Ovary (tissue), 9 donors: ENCODE measurements around the gene TMEM63C. TPM values are rescaled to one million over a fixed set of nuclear protein-coding genes. Genes with fewer than 3 reads are reported as not detected.

Experiments used
- DNase-seq, 5 donors: peaks; one replicate each; pipeline ENCODE4 v3.0.0-alpha.2; 2019 to 2020
- H3K27ac ChIP-seq, 2 donors: fragments of 200-600 bp; one replicate each; pipeline versions ENCODE4 v1.5.1 to v1.8.0; 2019 to 2022
- H3K27me3 ChIP-seq: fragments of 200-600 bp; one replicate; pipeline ENCODE4 v1.8.0; 2022
- H3K36me3 ChIP-seq: fragments of 200-600 bp; sonication (generic); one replicate; pipeline ENCODE4 v1.5.1; 2019
- H3K4me1 ChIP-seq: one replicate; pipeline ENCODE4 v1.8.1; 2013; ENCODE audit warnings: mild to moderate bottlenecking, moderate library complexity; ENCODE audit not compliant: insufficient read depth
- H3K4me3 ChIP-seq: fragments of 200-600 bp; sonication (generic); one replicate; pipeline ENCODE4 v1.5.1; 2017
- H3K9me3 ChIP-seq, 2 donors: fragments of 200-600 bp in 1 of 2; sonication (generic) in 1 of 2; one replicate each; pipeline versions ENCODE4 v1.5.1 to v1.8.1; 2013 to 2019; ENCODE audit warnings: mild to moderate bottlenecking in 1 of 2, moderate library complexity in 1 of 2
- CTCF ChIP-seq, 3 donors: fragments of 450-650 bp in 2 of 3; fragments of 200-600 bp in 1 of 3; IDR thresholded peaks; one replicate each; pipeline versions ENCODE4 v1.5.1 to v1.8.0; 2016 to 2022; ENCODE audit warnings: antibody characterized with exemption in 3 of 3, mild to moderate bottlenecking in 1 of 3
- EP300 ChIP-seq: sonication (generic); formaldehyde crosslinking; IDR thresholded peaks from one replicate; pipeline ENCODE4 v1.6.1; 2017; ENCODE audit warnings: antibody characterized with exemption
- POLR2A ChIP-seq: fragments of 450-650 bp; IDR thresholded peaks from one replicate; pipeline ENCODE4 v1.6.1; 2017; ENCODE audit warnings: antibody characterized with exemption, mild to moderate bottlenecking, moderate library complexity
- WGBS, 3 donors: extraction: QIAGEN DNeasy Blood & Tissue Kit in 1 of 3; methylation state at CpG; one replicate each; pipeline versions ENCODE4 v1.1.5 to v1.1.7; 2013 to 2017; 5-methylcytosine and 5-hydroxymethylcytosine counted together
- intact Hi-C, 4 donors: fragments of 100-400 bp; cut with DNase I; formaldehyde crosslinking; loops; one replicate each; pipeline versions ENCODE4 v1.11.0 to v1.15.1; 2022 to 2023
- polyA plus RNA-seq, 2 donors: library from polyadenylated mRNA; stranded (reverse); fragments of 200-250 nt in 1 of 2; fragments of 350-450 nt in 1 of 2; fragmentation: Illumina TruSeq in 1 of 2; extraction: RNeasy Lipid Tissue Mini Kit (QIAGEN cat#74804) in 1 of 2; gene quantifications; one replicate each; pipeline ENCODE4 v1.2.3, GENCODE V29; 2013 to 2014
- total RNA-seq, 7 donors: library from RNA; depleted of rRNA in 2 of 7; stranded (reverse); fragments of >200 nt in 2 of 7; fragmentation: NEBNext Ultra II Directional in 3 of 7; extraction: Animal tissue kit (Norgen Biotek cat#: 25700) in 3 of 7; gene quantifications; one replicate each; pipeline versions ENCODE4 v1.1.0 to v1.2.4, GENCODE V29; 2016 to 2023
- donor health status: DM: no; HTN: no; CAD: no; lungs with moderate emphysema.
- donor health status: DM: no; HTN: no; CAD: no.
- donor health status: Bipolar disorder and iron deficiency.
- donor health status: DM: yes; HTN: yes; CAD: no.
- donor health status: DM: no; HTN: no; CAD: no.
- donor health status: DM: yes; HTN: yes; CAD: no.

TMEM63C gene
- total and polyA plus RNA-seq, 9 donors = 0.16 to 1.7 (median 0.25) TPM; not detected in 1

DNA sequence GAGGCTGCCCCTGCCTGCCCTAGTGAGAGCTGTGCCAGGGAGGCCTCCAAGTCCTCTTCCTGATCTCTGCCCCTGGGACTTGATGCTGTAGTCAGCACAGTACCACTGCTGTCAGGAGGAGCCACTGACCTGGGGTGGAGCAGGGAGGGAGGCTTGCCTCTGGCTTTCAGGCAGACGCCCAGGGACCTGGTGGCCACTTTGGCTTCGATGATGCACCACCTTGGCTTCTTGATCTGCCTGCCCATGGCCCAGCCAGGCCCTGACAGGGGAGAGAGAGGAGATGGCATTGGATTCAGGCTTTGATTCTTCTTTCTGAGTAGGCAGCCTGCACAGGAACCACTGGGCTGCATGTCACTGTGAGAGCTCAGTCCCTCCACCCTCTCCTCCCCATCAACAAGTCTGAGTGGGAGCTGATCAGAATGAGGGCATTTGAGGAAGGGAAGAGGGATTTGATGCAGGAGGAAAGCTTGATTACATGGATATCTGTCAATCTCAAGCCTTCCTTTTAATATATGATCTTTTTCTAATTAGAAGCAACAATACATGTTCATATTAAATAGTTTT lies 24.7 kb downstream of the TMEM63C start:
- intact Hi-C loops = no loop called here
- H3K27ac ChIP-seq = no peak overlapping the region

GRCh38 chr14:77206877-77207389 lies 25.3 kb downstream of the TMEM63C start:
- WGBS, 3 donors = 60 to 77% (median 62%) methylated on average over 2 of the region's 2 CpGs

More for the DNA sequence above, 24.7 kb downstream of the TMEM63C start:
- TF ChIP-seq POLR2A (no peak), CTCF (IDR thresholded peaks at IDR 0.05) (no peak), EP300 (no peak)
- H3K27me3 ChIP-seq = no peaks in the 10 kb centered on the region
- no peak for DNase-seq
- H3K4me1 ChIP-seq = no peaks in the 10 kb centered on the region
- 68 to 97% (median 77%) methylated on average over 2 of the region's 2 CpGs for WGBS, 3 donors
- H3K36me3 ChIP-seq = no peaks in the 10 kb centered on the region
- H3K4me3 ChIP-seq = no peak overlapping the region
- no peaks in the 10 kb centered on the region for H3K9me3 ChIP-seq

DNA sequence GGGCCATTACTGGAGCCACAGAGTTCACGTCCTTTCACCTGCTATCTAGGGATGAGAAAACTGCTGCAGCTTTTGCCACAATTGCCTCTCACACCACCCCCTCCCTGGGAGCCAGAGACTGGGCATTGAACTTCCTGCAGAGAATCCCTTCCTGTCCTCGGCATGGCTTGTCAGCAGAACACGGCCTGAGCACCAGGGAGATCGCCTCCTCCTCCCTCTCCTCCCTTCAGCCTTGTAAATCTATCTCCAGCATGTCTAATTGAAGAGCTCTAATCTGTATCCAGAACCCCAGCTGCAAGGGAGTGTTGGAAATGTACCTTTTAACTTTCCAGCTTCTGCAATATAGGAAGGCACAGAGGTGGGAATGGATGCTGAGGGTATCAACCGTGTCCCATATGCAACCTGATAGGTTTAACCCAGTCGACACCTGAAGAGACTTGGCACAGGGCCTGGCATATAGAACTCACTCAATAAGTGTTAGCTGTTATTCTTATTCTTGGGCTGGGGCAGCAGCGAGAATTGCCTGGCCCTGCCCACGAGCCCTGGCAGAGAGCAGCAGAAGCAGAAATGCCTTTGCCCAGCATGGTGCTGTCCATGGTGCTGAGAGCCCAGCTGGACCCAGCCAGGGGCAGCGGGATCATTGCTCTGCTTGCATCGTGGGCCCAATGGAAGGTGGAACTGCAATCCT lies 26.8 kb downstream of the TMEM63C start:
- no peak overlapping the region for H3K4me3 ChIP-seq
- no peak overlapping the region for H3K27ac ChIP-seq
- intact Hi-C loops = no loop called here
- H3K27me3 ChIP-seq = no peaks in the 10 kb centered on the region
- TF ChIP-seq EP300 = no peak
- no peak for TF ChIP-seq POLR2A
- no peak for TF ChIP-seq CTCF (IDR thresholded peaks at IDR 0.05)
- H3K36me3 ChIP-seq = no peaks in the 10 kb centered on the region
- WGBS, 3 donors = 16 to 17% (median 16%) methylated on average over 10 of the region's 10 CpGs
- H3K9me3 ChIP-seq = no peaks in the 10 kb centered on the region
- no peaks in the 10 kb centered on the region for H3K4me1 ChIP-seq
- DNase-seq = peak; percentile 33 to 78 (median 67)

More at GRCh38 chr14:77206877-77207389, 25.3 kb downstream of the TMEM63C start:
- H3K36me3 ChIP-seq = no peaks in the 10 kb centered on the region
- no peak overlapping the region for H3K27ac ChIP-seq
- no peaks in the 10 kb centered on the region for H3K9me3 ChIP-seq
- intact Hi-C loops = no loop called here
- no peaks in the 10 kb centered on the region for H3K27me3 ChIP-seq
- H3K4me3 ChIP-seq = no peak overlapping the region
- DNase-seq = no peak
- TF ChIP-seq EP300 = no peak
- H3K4me1 ChIP-seq = no peaks in the 10 kb centered on the region

DNA sequence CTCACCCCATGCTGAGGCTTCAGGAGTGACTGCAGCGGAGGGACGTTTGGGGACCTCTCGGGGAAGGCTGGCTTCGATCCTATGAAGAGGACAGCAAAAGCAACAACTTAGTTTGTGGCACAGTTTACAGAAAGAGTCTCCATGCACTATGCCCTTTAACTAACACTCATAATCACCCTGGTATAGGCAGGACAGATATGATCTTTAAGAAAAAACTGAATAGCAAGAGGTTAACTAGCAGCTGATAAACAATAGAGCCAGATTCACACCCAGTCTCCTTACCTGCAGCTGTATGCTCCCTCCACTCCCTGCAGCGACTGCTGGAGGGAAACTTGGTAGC lies 27.4 kb downstream of the TMEM63C start:
- Histone ChIP-seq H3K36me3 (no peaks in the 10 kb centered on the region), H3K27me3 (no peaks in the 10 kb centered on the region), H3K9me3 (no peaks in the 10 kb centered on the region), H3K4me1 (no peaks in the 10 kb centered on the region), H3K27ac (no peak overlapping the region), H3K4me3 (no peak overlapping the region)
- TF ChIP-seq EP300 (no peak), POLR2A (no peak), CTCF (IDR thresholded peaks at IDR 0.05) (no peak)
- intact Hi-C loops = no loop called here
- 31 to 33% (median 32%) methylated on average over 5 of the region's 5 CpGs for WGBS, 3 donors
- no peak for DNase-seq
